WI38 (cell line): ENCODE measurements around the gene PPP6R2.

Source experiments
- H3K4me3 ChIP-seq: 2 replicates; pipeline ENCODE4 v1.5.1; 2011; ENCODE audit warnings: low read depth, mild to moderate bottlenecking, control low read depth, low read length
- TF ChIP-seq, protein P1 (sequence below): IDR thresholded peaks from 2 replicates; pipeline ENCODE4 v1.5.1; 2012; ENCODE audit warnings: low read depth, mild to moderate bottlenecking, control low read depth, low read length

PPP6R2 gene

DNA sequence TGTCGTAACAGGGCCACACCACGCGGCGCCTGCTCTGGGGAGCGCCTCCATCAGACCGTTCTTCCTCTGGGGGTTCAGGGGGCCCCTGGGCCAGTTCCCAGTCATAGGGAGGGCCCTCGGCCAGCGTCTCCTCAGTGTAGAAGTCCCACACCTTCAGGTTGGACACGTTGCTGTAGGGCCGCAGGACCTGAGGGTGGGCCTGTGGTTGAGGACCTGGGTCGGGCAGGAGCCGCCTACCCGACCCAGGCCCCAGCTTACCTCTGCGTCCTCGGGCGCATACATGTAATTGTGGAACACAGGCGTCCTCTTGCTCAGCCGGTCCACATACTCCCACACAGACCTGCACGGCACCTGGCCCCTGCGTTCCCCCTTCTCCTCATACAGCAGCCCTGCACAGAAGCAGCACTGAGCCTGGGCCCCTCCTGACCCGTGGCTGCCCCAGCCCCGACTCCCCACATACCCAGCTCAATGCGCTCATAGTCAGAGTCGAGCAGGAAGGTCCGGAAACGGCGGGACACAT, 111.5 kb downstream of the PPP6R2 start:
- TF ChIP-seq, protein P1, sequence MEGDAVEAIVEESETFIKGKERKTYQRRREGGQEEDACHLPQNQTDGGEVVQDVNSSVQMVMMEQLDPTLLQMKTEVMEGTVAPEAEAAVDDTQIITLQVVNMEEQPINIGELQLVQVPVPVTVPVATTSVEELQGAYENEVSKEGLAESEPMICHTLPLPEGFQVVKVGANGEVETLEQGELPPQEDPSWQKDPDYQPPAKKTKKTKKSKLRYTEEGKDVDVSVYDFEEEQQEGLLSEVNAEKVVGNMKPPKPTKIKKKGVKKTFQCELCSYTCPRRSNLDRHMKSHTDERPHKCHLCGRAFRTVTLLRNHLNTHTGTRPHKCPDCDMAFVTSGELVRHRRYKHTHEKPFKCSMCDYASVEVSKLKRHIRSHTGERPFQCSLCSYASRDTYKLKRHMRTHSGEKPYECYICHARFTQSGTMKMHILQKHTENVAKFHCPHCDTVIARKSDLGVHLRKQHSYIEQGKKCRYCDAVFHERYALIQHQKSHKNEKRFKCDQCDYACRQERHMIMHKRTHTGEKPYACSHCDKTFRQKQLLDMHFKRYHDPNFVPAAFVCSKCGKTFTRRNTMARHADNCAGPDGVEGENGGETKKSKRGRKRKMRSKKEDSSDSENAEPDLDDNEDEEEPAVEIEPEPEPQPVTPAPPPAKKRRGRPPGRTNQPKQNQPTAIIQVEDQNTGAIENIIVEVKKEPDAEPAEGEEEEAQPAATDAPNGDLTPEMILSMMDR, result no peak
- H3K4me3 ChIP-seq, result no peak overlapping the region

- H3K4me3 ChIP-seq, result no peak overlapping the region
- TF ChIP-seq, protein P1, result no peak
Measured at GRCh38 chr22:50455201-50455600, 112.1 kb downstream of the PPP6R2 start.

- no peak overlapping the region for H3K4me3 ChIP-seq
- TF ChIP-seq, protein P1, result no peak
Measured at GRCh38 chr22:50456026-50456425, 112.9 kb downstream of the PPP6R2 start.

- TF ChIP-seq, protein P1, result no peak
- no peak overlapping the region for H3K4me3 ChIP-seq
Measured at GRCh38 chr22:50456466-50457234, 113.5 kb downstream of the PPP6R2 start.

- TF ChIP-seq, protein P1, result no peak
- no peak overlapping the region for H3K4me3 ChIP-seq
Measured at GRCh38 chr22:50459016-50459415, 115.9 kb downstream of the PPP6R2 start.

DNA sequence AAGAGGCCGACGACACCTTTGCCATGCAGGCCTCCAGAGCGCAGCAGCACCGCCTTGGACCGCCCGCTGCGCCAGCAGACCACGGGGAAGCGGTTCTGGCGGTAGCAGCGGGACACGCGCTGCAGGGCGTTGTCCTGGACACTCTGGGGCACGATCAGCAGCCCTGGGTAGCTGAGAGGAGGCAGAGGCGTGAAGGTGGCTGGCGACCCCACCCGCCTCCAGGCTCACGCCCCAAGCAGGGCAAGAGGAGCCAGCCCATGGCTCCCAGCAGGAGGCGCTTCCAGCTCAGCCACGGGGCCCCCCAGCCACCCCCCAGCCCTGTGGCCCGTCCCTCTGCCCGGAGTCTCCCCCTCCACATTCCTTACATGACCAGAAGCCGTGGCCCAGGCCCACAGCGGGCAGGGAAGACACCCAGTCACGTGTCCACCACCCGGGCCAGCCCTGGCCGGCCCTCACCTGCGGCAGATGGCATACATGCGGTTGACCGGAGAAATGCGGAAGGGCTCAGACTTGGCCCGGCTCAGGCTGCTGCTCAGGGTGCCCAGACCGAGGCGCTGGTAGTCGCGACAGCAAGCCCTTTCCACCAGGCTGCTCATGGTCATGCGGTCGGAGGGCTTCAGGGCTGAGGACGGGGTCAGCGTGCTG, 116.5 kb downstream of the PPP6R2 start:
- no peak overlapping the region for H3K4me3 ChIP-seq
- TF ChIP-seq, protein P1, result no peak

- TF ChIP-seq, protein P1, result no peak
- no peak overlapping the region for H3K4me3 ChIP-seq
Measured at GRCh38 chr22:50460938-50461337, 117.8 kb downstream of the PPP6R2 start.
